Measurements from ENCODE around the gene MAPK14.

DNA sequence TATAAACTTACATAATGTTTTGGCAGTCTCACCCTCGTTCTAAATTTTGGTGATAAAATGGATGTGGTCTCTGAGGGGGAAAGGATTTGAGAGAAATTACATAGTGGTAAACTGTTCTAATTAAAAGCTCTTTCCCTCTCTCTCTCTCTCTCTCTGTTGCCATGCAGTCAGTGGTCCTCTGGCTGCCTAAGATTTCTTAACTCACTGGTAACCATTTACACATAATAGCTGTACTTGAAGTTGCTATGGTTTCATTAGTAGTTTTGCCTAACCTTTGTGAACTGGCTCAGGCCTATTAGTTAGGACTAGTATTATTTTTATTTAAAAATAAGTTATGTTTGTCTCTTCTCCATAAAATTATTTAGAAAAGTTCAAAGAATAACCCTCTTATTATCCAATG lies 42.0 kb downstream of the MAPK14 start:
- TF ChIP-seq CTCF (conservative IDR thresholded peaks at IDR 0.05; ENCODE audit: low read depth, low read length) = no peak
- TF ChIP-seq MAFK (IDR thresholded peaks at IDR 0.05; ENCODE audit: low read depth, low read length) = no peak
- no peak for TF ChIP-seq ELK1 (IDR thresholded peaks at IDR 0.05; ENCODE audit: borderline replicate concordance, low read depth, low read length)
- TF ChIP-seq RFX5 (IDR thresholded peaks at IDR 0.05; ENCODE audit: low read depth, low read length) = no peak
